Smooth muscle cell of bladder (primary cell): ENCODE data around the gene NEK6. TPM values are rescaled to one million over a fixed set of nuclear protein-coding genes. Genes with fewer than 3 reads are reported as not detected.

Experiments used
- total RNA-seq: library from RNA; depleted of rRNA; stranded (reverse); fragments of >200 nt; gene quantifications from 2 replicates; pipeline ENCODE4 v1.2.3, GENCODE V29; 2014

The NEK6 gene
- 41.2 and 87.7 TPM in 2 replicates for total RNA-seq

DNA sequence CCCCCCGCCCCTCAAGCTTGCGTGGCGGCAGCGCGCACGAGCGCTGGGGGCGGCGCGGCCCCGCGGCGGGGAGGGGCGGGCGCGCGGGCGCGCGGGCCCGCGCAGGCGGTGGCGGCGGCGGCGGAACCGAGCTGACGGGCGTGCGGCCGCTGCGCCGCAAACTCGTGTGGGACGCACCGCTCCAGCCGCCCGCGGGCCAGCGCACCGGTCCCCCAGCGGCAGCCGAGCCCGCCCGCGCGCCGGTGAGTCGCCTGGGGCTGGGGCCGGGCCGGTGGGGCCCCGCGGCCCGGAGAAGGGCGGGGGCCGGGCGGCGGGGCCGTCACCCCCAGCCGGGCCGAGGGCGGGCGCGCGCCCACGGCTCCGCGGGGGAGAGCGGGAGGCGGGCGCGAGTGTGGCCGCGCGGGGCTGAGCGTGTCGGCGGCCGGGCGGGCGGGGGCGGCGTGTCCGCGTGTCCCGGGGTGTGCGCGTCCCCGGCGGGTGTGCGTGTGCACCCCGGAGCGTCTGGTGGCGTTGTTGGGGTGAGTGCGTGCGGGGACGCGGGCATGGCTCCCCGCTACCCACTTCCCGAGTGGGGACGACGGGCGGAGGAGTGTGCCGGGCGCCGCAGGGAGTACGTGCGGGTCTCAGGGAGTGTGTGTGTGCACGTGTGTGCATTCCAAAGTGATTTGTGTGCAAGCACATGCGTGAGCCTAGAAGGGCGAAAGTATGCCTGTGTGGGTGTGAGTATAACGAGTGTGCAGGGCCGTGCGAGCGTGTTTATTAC, at the start of gene NEK6:
Gene NEK6, plus strand, starts transcription at position 106 of the 763 bp plus-strand sequence. CDS start 44,016 bp downstream, outside the sequence.

Other genes with a start within 250 kb of the NEK6 start
- gene LHX2, start 246.2 kb upstream of the NEK6 start, total RNA-seq = not detected in 2 replicates
- gene PSMB7, start 157.5 kb downstream of the NEK6 start, total RNA-seq = 214 and 234 TPM in 2 replicates
- gene ADGRD2, start 192.5 kb downstream of the NEK6 start, total RNA-seq = not detected in 2 replicates
- not detected in 2 replicates for gene NR5A1, start 249.4 kb downstream of the NEK6 start, total RNA-seq